Panc1 (cell line): ENCODE data around the gene CNNM2.
"Not testable (repeated sequence)": the region's sequence is repeated elsewhere in the genome, so short reads cannot be mapped to it uniquely, and the experiment has no call there.

ENCODE experiments used
- CTCF ChIP-seq: fragments of 450-650 bp; IDR thresholded peaks from 2 replicates; pipeline ENCODE4 v1.5.1; 2017; ENCODE audit warnings: mild to moderate bottlenecking
- POLR2AphosphoS5 ChIP-seq: IDR thresholded peaks from 2 replicates; pipeline ENCODE4 v1.6.1; 2012; ENCODE audit warnings: mild to moderate bottlenecking, low read depth, low read length, moderate library complexity
- REST ChIP-seq, 2 experiments: IDR thresholded peaks; 2 replicates each; pipeline ENCODE4 v1.6.1; 2011 to 2012; ENCODE audit warnings: low read depth in 2 of 2, control low read depth in 1 of 2, low read length in 1 of 2, mild to moderate bottlenecking in 1 of 2, moderate library complexity in 1 of 2; ENCODE audit not compliant: insufficient read depth in 1 of 2

DNA sequence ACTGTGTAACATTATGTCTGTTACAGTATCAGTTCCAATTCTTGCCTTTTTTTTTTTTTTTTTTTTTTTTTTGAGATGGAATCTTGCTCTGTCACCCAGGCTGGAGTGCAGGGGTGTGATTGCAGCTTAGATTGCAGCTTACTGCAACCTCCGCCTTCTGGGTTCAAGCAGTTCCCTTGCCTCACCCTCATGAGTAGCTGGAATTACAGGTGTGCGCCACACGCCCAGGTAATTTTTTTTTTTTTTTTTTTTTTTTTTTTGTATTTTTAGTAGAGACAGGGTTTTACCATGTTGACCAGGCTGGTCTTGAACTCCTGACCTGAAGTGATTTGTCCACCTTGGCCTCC is 58.3 kb downstream of the CNNM2 start:
- TF ChIP-seq REST (IDR thresholded peaks at IDR 0.05; ENCODE audit: insufficient read depth in 1 of 2, low read depth in 2 of 2, low read length in 1 of 2); CTCF; POLR2AphosphoS5: not testable (repeated sequence)
